HG02678 (cell line): ENCODE measurements around the gene NME1.
"Not testable (repeated sequence)": the region's sequence is repeated elsewhere in the genome, so short reads cannot be mapped to it uniquely, and the experiment has no call there.

Experiments used
- ATAC-seq: cut with Tn5 transposase; IDR thresholded peaks from one replicate; pipeline ENCODE4 v1.9.1; 2021; ENCODE audit warnings: mild to moderate bottlenecking, moderate library complexity; ENCODE audit not compliant: unreplicated experiment

Gene NME1

GRCh38 chr17:51144266-51145022, 8.9 kb upstream of the NME1 start:
- ATAC-seq: no peak

GRCh38 chr17:51147650-51148049, 5.7 kb upstream of the NME1 start:
- ATAC-seq: no peak

- ATAC-seq: no peak
These were observed 4.2 kb upstream of the NME1 start for GRCh38 chr17:51149163-51149562.

- ATAC-seq: no peak
These were observed 2.4 kb upstream of the NME1 start for GRCh38 chr17:51150932-51151331.

- ATAC-seq: peak; percentile 0
These were observed 571 bp upstream of the NME1 start for GRCh38 chr17:51152766-51153209.

GRCh38 chr17:51154176-51154575, 817 bp downstream of the NME1 start:
- no peak for ATAC-seq

GRCh38 chr17:51155416-51155815, 2.1 kb downstream of the NME1 start:
- no peak for ATAC-seq

GRCh38 chr17:51159604-51160003, 6.2 kb downstream of the NME1 start:
- no peak for ATAC-seq

- no peak for ATAC-seq
These were observed 8.2 kb downstream of the NME1 start for GRCh38 chr17:51161541-51161940.

- ATAC-seq: no peak
These were observed 11.7 kb downstream of the NME1 start for GRCh38 chr17:51164911-51165679.

GRCh38 chr17:51165680-51166197, 12.4 kb downstream of the NME1 start:
- ATAC-seq: peak; percentile 3

GRCh38 chr17:51166198-51166986, 13.0 kb downstream of the NME1 start, which contains the start of gene NME2:
NME2 (plus strand) TSS chr17:51166411; CDS start chr17:51166831, 420 bp downstream.
- ATAC-seq: peak; percentile 82

- ATAC-seq: peak; percentile 49
These were observed 13.9 kb downstream of the NME1 start for GRCh38 chr17:51166987-51167931.

GRCh38 chr17:51169340-51169739, 16.0 kb downstream of the NME1 start:
- ATAC-seq: no peak

GRCh38 chr17:51170736-51171135, 17.4 kb downstream of the NME1 start:
- ATAC-seq: no peak

GRCh38 chr17:51172030-51172429, 18.7 kb downstream of the NME1 start:
- not testable (repeated sequence) for ATAC-seq

- ATAC-seq: no peak
These were observed 27.1 kb downstream of the NME1 start for GRCh38 chr17:51180486-51180885.

- no peak for ATAC-seq
These were observed 30.8 kb downstream of the NME1 start for GRCh38 chr17:51184124-51184523.

GRCh38 chr17:51185763-51186332, 32.5 kb downstream of the NME1 start:
- no peak for ATAC-seq
